ENCODE data around the gene CHKA. TPM values are rescaled to one million over a fixed set of nuclear protein-coding genes. Genes with fewer than 3 reads are reported as not detected.

CHKA gene
- total RNA-seq, 1 experiment from 2014 or later: 35.8 TPM

DNA sequence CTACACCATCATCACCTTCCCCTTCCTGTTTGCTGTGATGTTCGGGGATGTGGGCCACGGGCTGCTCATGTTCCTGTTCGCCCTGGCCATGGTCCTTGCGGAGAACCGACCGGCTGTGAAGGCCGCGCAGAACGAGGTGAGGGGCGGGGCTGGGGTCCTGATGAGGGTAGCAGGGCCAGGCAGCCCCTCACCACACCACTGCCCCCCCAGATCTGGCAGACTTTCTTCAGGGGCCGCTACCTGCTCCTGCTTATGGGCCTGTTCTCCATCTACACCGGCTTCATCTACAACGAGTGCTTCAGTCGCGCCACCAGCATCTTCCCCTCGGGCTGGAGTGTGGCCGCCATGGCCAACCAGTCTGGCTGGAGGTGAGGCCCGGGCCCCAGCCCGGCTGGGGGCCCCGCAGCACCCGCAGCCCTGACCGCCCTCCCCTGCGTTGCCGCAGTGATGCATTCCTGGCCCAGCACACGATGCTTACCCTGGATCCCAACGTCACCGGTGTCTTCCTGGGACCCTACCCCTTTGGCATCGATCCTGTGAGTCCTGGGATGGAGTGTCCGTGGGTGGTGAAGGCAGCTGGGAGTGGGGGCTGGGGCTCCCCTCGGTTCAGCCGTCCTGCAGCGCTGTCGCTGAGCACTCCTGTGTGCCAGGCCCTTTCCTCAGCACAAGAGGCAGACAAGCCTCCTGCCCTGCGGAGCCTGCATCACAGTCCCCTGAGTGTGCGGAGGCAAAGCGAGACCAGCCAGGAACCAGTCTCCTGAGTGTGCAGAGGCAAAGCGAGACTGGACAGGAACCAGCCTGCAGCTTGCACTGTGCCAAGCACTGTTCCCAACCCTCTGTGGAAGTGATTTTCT, 73.5 kb downstream of the CHKA start:
- no peak for DNase-seq
- Histone ChIP-seq H3K9me3 (ENCODE audit: low read length) (no peaks in the 10 kb centered on the region), H3K27me3 (ENCODE audit: low read length) (no peaks in the 10 kb centered on the region), H2AFZ (ENCODE audit: low read length) (no peak overlapping the region), H3K4me1 (ENCODE audit: low read length) (no peaks in the 10 kb centered on the region), H3K4me2 (ENCODE audit: low read depth, low read length, poor library complexity, severe bottlenecking) (no peak overlapping the region), H3K79me2 (ENCODE audit: low read length) (no peaks in the 10 kb centered on the region), H3K27ac (ENCODE audit: low read length) (no peak overlapping the region), H4K20me1 (ENCODE audit: insufficient read depth, low read depth, low read length) (no peaks in the 10 kb centered on the region; the same call in 1 of the 2 replicates), H3K4me3 (ENCODE audit: low read length) (no peak overlapping the region), H3K36me3 (ENCODE audit: insufficient read depth, low read length) (0 out of 2 replicates have a peak, but pooled peaks cover 3% of the 10 kb centered on the region), H3K9ac (ENCODE audit: low read length) (no peak overlapping the region), H3K9me2 (replicated peaks; ENCODE audit: insufficient read depth, low read length) (no peaks in the 10 kb centered on the region)

DNA sequence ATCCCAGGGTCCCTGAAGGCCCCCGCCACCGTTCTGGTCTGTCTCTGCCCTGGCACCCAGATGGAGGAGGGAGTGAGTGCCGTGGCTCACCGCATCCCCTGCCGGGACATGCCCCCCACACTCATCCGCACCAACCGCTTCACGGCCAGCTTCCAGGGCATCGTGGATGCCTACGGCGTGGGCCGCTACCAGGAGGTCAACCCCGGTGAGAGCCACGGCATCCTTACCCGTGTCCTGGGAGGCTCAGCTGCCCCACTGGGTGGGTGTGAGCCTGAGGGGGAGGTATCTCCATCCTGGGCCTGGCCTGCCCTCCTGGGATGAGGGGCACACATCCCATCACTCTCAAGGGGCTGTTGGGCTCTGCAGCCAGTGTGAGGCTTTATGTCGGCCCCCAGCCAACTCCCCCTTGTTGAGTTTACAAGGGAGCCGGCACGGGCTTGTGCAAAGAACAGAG, 76.3 kb downstream of the CHKA start:
- H3K4me2 ChIP-seq (ENCODE audit: low read depth, low read length, poor library complexity, severe bottlenecking): no peak overlapping the region
- H3K4me1 ChIP-seq (ENCODE audit: low read length): peaks cover 19% of the 10 kb centered on the region
- H3K79me2 ChIP-seq (ENCODE audit: low read length): peaks cover 3% of the 10 kb centered on the region; the same call in 1 of the 2 replicates
- no peak overlapping the region for H3K4me3 ChIP-seq (ENCODE audit: low read length)
- no peaks in the 10 kb centered on the region for H3K9me3 ChIP-seq (ENCODE audit: low read length)
- no peaks in the 10 kb centered on the region for H3K36me3 ChIP-seq (ENCODE audit: insufficient read depth, low read length)
- no peak overlapping the region for H3K27ac ChIP-seq (ENCODE audit: low read length)
- no peak for DNase-seq
- no peak overlapping the region for H2AFZ ChIP-seq (ENCODE audit: low read length)
- no peaks in the 10 kb centered on the region; the same call in 1 of the 2 replicates for H4K20me1 ChIP-seq (ENCODE audit: insufficient read depth, low read depth, low read length)
- H3K9ac ChIP-seq (ENCODE audit: low read length): no peak overlapping the region
- H3K9me2 ChIP-seq (replicated peaks; ENCODE audit: insufficient read depth, low read length): no peaks in the 10 kb centered on the region
- no peaks in the 10 kb centered on the region for H3K27me3 ChIP-seq (ENCODE audit: low read length)

DNA sequence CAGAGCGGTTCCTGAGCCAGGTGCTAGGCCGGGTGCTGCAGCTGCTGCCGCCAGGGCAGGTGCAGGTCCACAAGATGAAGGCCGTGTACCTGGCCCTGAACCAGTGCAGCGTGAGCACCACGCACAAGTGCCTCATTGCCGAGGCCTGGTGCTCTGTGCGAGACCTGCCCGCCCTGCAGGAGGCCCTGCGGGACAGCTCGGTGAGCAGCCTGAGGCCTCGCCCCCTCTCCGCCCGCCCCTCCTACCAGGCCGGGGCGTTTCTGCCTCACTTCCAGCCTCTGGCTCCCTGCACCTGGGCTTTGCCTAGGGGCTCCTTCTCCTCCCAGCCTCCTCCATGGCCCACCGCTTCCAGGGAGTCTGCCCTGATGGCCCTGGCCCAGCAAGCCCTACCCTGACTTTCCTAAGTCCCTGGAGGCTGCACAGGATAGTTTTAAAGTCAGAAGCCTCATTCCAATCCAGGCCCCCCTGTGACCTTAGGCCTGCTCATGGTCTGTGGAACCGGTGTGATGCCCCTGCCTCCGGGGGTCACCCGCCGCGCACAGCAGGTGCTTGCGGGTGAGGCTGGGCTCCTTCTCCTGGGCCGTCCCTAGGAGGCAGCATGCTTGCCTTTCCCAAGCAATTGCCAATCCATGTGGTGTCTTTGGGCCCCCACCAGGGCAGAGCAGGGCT, 76.9 kb downstream of the CHKA start:
- no peak for DNase-seq

DNA sequence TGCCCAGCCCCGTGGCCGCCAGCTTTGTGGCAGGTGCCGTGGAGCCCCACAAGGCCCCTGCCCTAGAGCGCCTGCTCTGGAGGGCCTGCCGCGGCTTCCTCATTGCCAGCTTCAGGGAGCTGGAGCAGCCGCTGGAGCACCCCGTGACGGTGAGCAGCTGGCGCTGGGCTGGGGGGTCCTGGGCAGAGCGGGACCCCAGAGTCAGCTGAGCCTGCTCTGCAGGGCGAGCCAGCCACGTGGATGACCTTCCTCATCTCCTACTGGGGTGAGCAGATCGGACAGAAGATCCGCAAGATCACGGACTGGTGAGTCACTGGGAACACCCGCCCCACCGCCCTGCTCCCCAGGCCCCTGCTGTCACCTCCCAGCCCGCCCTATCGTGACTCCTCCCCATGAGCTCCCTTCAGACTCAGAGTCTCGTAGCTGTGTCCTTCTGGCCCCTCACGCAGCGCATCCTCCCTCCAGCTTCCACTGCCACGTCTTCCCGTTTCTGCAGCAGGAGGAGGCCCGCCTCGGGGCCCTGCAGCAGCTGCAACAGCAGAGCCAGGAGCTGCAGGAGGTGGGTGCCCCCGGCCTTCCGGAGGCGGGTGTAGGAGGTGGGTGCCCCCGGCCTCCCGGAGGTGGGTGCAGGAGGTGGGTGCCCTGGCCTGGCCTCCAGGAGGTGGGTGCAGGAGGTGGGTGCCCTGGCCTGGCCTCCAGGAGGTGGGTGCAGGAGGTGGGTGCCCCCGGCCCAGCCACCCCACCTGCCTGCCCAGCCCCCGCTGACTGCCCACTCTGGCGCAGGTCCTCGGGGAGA, 77.6 kb downstream of the CHKA start:
- no peak overlapping the region for H2AFZ ChIP-seq (ENCODE audit: low read length)

More for the DNA sequence above, 76.9 kb downstream of the CHKA start:
- H3K4me3 ChIP-seq (ENCODE audit: low read length): no peak overlapping the region
- H3K36me3 ChIP-seq (ENCODE audit: insufficient read depth, low read length): no peaks in the 10 kb centered on the region
- no peaks in the 10 kb centered on the region; the same call in 1 of the 2 replicates for H4K20me1 ChIP-seq (ENCODE audit: insufficient read depth, low read depth, low read length)
- H3K9ac ChIP-seq (ENCODE audit: low read length): no peak overlapping the region
- H3K27ac ChIP-seq (ENCODE audit: low read length): no peak overlapping the region
- peaks cover 8% of the 10 kb centered on the region; the same call in 1 of the 2 replicates for H3K79me2 ChIP-seq (ENCODE audit: low read length)
- H3K27me3 ChIP-seq (ENCODE audit: low read length): no peaks in the 10 kb centered on the region
- no peak overlapping the region for H3K4me2 ChIP-seq (ENCODE audit: low read depth, low read length, poor library complexity, severe bottlenecking)
- H3K9me2 ChIP-seq (replicated peaks; ENCODE audit: insufficient read depth, low read length): no peaks in the 10 kb centered on the region
- peaks cover 26% of the 10 kb centered on the region for H3K4me1 ChIP-seq (ENCODE audit: low read length)
- H2AFZ ChIP-seq (ENCODE audit: low read length): no peak overlapping the region
- H3K9me3 ChIP-seq (ENCODE audit: low read length): no peaks in the 10 kb centered on the region

DNA sequence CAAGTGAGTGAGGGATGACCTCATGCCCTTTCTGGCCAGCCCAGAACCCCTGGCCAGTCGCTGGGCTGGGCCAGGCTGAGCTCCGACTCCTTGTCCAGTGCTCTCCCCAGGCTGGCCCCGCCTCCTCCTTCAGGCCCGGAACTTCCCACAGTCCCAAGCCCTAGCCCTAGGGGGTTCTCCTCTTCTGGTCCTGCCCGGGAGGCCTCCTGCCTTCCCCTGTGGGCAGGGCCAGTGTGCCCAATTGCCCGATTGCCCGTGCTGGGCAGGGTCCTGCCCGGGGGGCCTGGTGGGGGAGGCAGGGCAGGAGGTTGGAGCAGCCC, 78.2 kb downstream of the CHKA start:
- H2AFZ ChIP-seq (ENCODE audit: low read length): no peak overlapping the region
- no peak overlapping the region for H3K9ac ChIP-seq (ENCODE audit: low read length)
- DNase-seq: no peak
- H3K36me3 ChIP-seq (ENCODE audit: insufficient read depth, low read length): no peaks in the 10 kb centered on the region
- peaks cover 39% of the 10 kb centered on the region for H3K4me1 ChIP-seq (ENCODE audit: low read length)
- H3K4me3 ChIP-seq (ENCODE audit: low read length): no peak overlapping the region
- no peaks in the 10 kb centered on the region; the same call in 1 of the 2 replicates for H4K20me1 ChIP-seq (ENCODE audit: insufficient read depth, low read depth, low read length)
- no peak overlapping the region for H3K27ac ChIP-seq (ENCODE audit: low read length)
- no peaks in the 10 kb centered on the region for H3K9me3 ChIP-seq (ENCODE audit: low read length)
- no peaks in the 10 kb centered on the region for H3K9me2 ChIP-seq (replicated peaks; ENCODE audit: insufficient read depth, low read length)
- H3K27me3 ChIP-seq (ENCODE audit: low read length): no peaks in the 10 kb centered on the region
- H3K4me2 ChIP-seq (ENCODE audit: low read depth, low read length, poor library complexity, severe bottlenecking): no peak overlapping the region
- peaks cover 9% of the 10 kb centered on the region; the same call in 1 of the 2 replicates for H3K79me2 ChIP-seq (ENCODE audit: low read length)

More for the DNA sequence above, 77.6 kb downstream of the CHKA start:
- Histone ChIP-seq H3K9ac (ENCODE audit: low read length) (no peak overlapping the region), H3K4me2 (ENCODE audit: low read depth, low read length, poor library complexity, severe bottlenecking) (no peak overlapping the region), H3K36me3 (ENCODE audit: insufficient read depth, low read length) (no peaks in the 10 kb centered on the region), H4K20me1 (ENCODE audit: insufficient read depth, low read depth, low read length) (no peaks in the 10 kb centered on the region; the same call in 1 of the 2 replicates), H3K4me1 (ENCODE audit: low read length) (peaks cover 33% of the 10 kb centered on the region), H3K9me2 (replicated peaks; ENCODE audit: insufficient read depth, low read length) (no peaks in the 10 kb centered on the region), H3K79me2 (ENCODE audit: low read length) (peaks cover 9% of the 10 kb centered on the region; the same call in 1 of the 2 replicates), H3K27ac (ENCODE audit: low read length) (no peak overlapping the region), H3K9me3 (ENCODE audit: low read length) (no peaks in the 10 kb centered on the region), H3K4me3 (ENCODE audit: low read length) (no peak overlapping the region), H3K27me3 (ENCODE audit: low read length) (no peaks in the 10 kb centered on the region)
- no peak for DNase-seq

DNA sequence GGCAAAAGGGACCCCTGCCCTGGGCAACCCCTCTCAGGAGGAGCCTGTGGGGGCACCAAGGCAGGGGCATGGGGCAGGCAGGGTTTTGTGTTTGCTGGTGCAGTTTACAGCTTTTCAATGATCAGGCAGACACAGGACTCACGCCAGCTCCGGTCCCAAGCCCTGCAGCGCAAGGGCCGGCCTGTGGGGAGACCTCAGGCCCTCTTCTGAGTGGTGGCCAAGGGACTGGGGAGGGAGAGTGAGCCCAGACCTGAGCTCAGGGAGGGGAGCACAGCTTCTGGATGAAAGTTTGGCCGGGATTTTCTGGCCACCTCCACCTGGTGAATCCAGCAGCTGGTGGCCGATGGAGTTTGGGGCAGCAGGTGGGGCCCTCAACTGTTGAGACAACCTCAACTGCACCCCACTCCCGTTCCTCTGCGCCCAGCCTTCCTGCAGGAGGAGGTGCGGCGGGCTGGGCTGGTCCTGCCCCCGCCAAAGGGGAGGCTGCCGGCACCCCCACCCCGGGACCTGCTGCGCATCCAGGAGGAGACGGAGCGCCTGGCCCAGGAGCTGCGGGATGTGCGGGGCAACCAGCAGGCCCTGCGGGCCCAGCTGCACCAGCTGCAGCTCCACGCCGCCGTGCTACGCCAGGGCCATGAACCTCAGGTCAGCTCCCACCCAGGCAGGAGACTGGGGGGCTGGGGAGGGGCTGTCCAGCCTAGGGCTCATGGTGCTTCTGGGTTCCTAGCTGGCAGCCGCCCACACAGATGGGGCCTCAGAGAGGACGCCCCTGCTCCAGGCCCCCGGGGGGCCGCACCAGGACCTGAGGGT, 78.8 kb downstream of the CHKA start:
- DNase-seq: no peak
- peaks cover 9% of the 10 kb centered on the region; the same call in 1 of the 2 replicates for H3K79me2 ChIP-seq (ENCODE audit: low read length)
- no peaks in the 10 kb centered on the region for H3K9me3 ChIP-seq (ENCODE audit: low read length)
- H3K4me3 ChIP-seq (ENCODE audit: low read length): no peak overlapping the region
- H4K20me1 ChIP-seq (ENCODE audit: insufficient read depth, low read depth, low read length): no peaks in the 10 kb centered on the region; the same call in 1 of the 2 replicates
- H3K27ac ChIP-seq (ENCODE audit: low read length): no peak overlapping the region
- no peak overlapping the region for H2AFZ ChIP-seq (ENCODE audit: low read length)
- no peaks in the 10 kb centered on the region for H3K9me2 ChIP-seq (replicated peaks; ENCODE audit: insufficient read depth, low read length)
- no peaks in the 10 kb centered on the region for H3K27me3 ChIP-seq (ENCODE audit: low read length)
- H3K36me3 ChIP-seq (ENCODE audit: insufficient read depth, low read length): no peaks in the 10 kb centered on the region
- no peak overlapping the region for H3K9ac ChIP-seq (ENCODE audit: low read length)
- peaks cover 40% of the 10 kb centered on the region for H3K4me1 ChIP-seq (ENCODE audit: low read length)
- no peak overlapping the region for H3K4me2 ChIP-seq (ENCODE audit: low read depth, low read length, poor library complexity, severe bottlenecking)

DNA sequence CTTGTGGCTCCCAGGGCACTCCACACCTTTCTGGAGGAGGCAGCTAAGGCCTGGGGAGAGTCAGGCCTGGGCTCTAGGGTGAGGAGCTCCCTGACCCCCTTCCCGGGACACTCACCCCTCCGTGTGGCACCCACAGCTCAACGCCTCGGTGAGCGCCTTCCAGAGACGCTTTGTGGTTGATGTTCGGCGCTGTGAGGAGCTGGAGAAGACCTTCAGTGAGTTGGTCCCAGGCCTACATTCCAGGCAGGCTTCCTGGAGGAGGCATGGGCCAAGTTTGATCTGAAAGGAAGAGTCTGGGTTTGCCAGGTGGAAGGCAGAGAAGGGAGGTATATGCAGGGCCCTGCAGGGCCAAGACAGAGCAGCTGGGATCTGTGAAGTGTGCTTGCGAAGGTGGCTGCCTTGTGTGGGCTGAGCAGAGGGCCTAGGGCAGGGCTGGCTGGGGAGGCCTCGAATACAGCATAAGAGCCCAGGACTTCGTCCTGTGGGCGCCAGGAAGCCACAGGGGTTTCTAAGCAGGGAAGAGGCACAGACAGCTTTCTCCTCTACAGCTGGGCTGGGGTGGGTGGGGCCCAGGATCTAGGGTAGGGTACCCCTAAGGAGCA, 79.5 kb downstream of the CHKA start:
- DNase-seq: no peak
- H3K9ac ChIP-seq (ENCODE audit: low read length): peak overlapping the region; percentile 72; the same call in 1 of the 2 replicates
- no peak overlapping the region for H3K4me3 ChIP-seq (ENCODE audit: low read length)
- no peaks in the 10 kb centered on the region for H3K9me3 ChIP-seq (ENCODE audit: low read length)
- peaks cover 40% of the 10 kb centered on the region for H3K4me1 ChIP-seq (ENCODE audit: low read length)
- peak overlapping the region; percentile 81 for H3K27ac ChIP-seq (ENCODE audit: low read length)
- H3K36me3 ChIP-seq (ENCODE audit: insufficient read depth, low read length): no peaks in the 10 kb centered on the region
- no peak overlapping the region for H3K4me2 ChIP-seq (ENCODE audit: low read depth, low read length, poor library complexity, severe bottlenecking)
- no peaks in the 10 kb centered on the region for H3K9me2 ChIP-seq (replicated peaks; ENCODE audit: insufficient read depth, low read length)
- H3K27me3 ChIP-seq (ENCODE audit: low read length): no peaks in the 10 kb centered on the region
- no peak overlapping the region for H2AFZ ChIP-seq (ENCODE audit: low read length)
- H4K20me1 ChIP-seq (ENCODE audit: insufficient read depth, low read depth, low read length): no peaks in the 10 kb centered on the region; the same call in 1 of the 2 replicates
- H3K79me2 ChIP-seq (ENCODE audit: low read length): peaks cover 9% of the 10 kb centered on the region; the same call in 1 of the 2 replicates

All from Karpas-422 (cell line).